ENCODE results near the gene SHISA7. TPM values are rescaled to one million over a fixed set of nuclear protein-coding genes. Genes with fewer than 3 reads are reported as not detected.

SHISA7 gene
- total RNA-seq, 1 donor from 2014 or later = not detected

DNA sequence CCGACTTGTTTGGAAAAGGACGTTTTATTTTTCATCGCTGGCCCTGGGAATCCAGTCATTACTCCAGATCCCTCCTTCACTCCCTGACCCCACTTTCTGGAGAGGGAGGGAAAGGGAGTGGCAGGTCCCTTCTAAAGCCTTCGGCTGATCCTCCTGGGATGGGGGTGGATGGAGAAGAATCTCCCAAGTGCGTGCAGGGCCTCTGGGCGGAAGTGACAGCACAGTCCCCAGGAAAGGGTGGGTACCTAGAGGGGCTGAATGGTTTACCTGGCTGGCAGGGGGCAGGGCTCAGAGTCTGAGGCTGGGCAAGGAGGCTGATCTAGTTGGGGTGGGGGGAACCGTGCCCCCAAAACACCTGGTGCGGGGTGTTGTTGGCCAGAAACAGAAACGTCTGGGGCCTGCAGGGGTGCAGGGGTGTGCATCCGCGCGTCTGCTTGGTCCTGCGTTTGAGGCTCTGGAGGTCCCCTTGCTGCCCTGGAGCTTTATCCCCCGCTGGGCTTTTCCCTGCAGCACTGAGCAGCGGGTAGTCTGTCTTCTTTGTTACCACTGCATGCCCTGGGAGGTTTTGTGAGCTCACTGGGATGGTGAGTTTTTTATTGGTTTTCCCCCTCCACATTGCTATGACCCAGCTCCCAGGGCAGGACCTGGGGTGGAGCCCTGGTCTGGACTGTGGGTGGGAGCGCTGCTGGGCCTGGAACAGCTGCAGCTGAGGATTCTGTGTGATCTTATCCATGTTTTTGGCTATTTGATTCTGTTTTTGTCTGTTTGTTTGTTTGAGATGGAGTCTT, 30.3 kb upstream of the SHISA7 start:
- FAIRE-seq = no peak
- Histone ChIP-seq H3K27me3 (ENCODE audit: control insufficient read depth, insufficient read depth, low read length) (no peaks in the 10 kb centered on the region), H3K36me3 (ENCODE audit: control insufficient read depth, insufficient read depth, low read length) (no peaks in the 10 kb centered on the region), H3K4me3 (ENCODE audit: low read depth, low read length) (no peak overlapping the region)
- TF ChIP-seq CTCF (IDR thresholded peaks at IDR 0.05; ENCODE audit: insufficient read depth, low read length, severe bottlenecking) = no peak
- DNase-seq (ENCODE audit: low read depth) = no peak

- H3K27me3 ChIP-seq (ENCODE audit: control insufficient read depth, insufficient read depth, low read length) = no peaks in the 10 kb centered on the region
- no peak overlapping the region for H3K4me3 ChIP-seq (ENCODE audit: low read depth, low read length)
- TF ChIP-seq CTCF (IDR thresholded peaks at IDR 0.05; ENCODE audit: insufficient read depth, low read length, severe bottlenecking) = no peak
- H3K36me3 ChIP-seq (ENCODE audit: control insufficient read depth, insufficient read depth, low read length) = no peaks in the 10 kb centered on the region
- DNase-seq (ENCODE audit: low read depth) = peak; percentile 60
- FAIRE-seq = no peak
Measured at GRCh38 chr19:55472463-55472862, 29.4 kb upstream of the SHISA7 start.

- Histone ChIP-seq H3K4me3 (ENCODE audit: low read depth, low read length) (no peak overlapping the region), H3K27me3 (ENCODE audit: control insufficient read depth, insufficient read depth, low read length) (no peaks in the 10 kb centered on the region), H3K36me3 (ENCODE audit: control insufficient read depth, insufficient read depth, low read length) (no peaks in the 10 kb centered on the region)
- no peak for TF ChIP-seq CTCF (IDR thresholded peaks at IDR 0.05; ENCODE audit: insufficient read depth, low read length, severe bottlenecking)
- no peak for FAIRE-seq
- DNase-seq (ENCODE audit: low read depth) = no peak
Measured at GRCh38 chr19:55471266-55471665, 28.2 kb upstream of the SHISA7 start.

DNA sequence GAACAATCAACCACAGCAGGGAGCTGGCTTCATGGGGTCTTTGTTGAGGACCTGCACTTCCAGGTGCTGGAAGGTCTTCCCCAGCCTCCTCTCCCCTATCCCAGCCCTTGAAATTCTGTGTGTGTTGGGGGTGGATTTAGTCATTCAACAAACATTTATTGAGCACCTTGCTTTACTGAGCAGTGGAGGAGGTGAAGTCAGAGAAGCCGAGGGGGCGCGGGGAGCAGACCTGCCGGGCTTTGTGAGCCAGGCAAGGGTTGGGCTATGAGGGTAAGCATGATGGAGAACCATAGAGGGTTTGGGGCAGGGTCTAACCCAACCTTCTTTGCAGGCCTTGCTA, 24.9 kb upstream of the SHISA7 start:
- H3K36me3 ChIP-seq (ENCODE audit: control insufficient read depth, insufficient read depth, low read length) = no peaks in the 10 kb centered on the region
- no peaks in the 10 kb centered on the region for H3K27me3 ChIP-seq (ENCODE audit: control insufficient read depth, insufficient read depth, low read length)
- no peak overlapping the region for H3K4me3 ChIP-seq (ENCODE audit: low read depth, low read length)
- FAIRE-seq = no peak
- DNase-seq (ENCODE audit: low read depth) = no peak
- no peak for TF ChIP-seq CTCF (IDR thresholded peaks at IDR 0.05; ENCODE audit: insufficient read depth, low read length, severe bottlenecking)

DNA sequence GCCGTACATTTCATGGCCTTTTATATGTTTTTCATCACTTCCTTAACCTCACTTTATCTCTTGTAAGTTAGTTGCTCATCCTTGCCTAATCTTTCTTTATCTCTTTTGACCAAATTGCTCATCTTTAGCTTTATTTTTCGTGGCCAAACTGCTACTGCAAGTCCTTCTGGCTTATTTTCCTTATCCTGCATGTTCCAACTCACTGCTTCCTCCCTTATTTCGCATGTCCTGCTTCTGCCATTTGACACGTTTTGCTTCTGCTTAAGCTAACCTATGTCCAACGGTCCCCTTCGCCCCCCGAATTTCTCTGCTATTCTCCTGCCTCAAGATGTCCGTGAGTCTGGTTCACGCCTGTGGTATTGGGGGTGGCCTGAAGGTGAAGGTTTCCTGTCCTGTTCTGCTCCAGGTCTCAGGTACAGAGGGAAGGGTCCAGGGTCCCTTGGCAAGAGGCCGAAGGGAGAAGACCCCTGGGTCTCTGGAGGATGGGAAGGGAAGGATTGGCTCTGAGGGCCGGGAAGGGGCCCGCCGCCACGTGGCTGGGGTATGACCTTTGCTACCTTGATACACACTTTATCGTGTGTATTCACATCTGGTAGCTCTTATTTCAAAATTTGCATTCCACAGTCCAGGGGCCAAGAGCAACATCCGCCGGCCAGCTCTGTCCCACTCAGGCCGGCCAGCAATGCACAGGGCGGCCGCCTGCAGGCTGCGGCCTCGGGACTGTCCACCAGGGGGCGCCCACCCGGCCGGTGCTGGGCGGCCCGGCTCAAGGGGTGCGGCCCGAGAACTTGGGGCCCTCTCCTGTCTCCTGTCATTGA, 24.3 kb upstream of the SHISA7 start:
- Histone ChIP-seq H3K27me3 (ENCODE audit: control insufficient read depth, insufficient read depth, low read length) (no peaks in the 10 kb centered on the region), H3K4me3 (ENCODE audit: low read depth, low read length) (no peak overlapping the region), H3K36me3 (ENCODE audit: control insufficient read depth, insufficient read depth, low read length) (no peaks in the 10 kb centered on the region)
- FAIRE-seq (no peak), DNase-seq (ENCODE audit: low read depth) (no peak)
- peak; percentile 95 for TF ChIP-seq CTCF (IDR thresholded peaks at IDR 0.05; ENCODE audit: insufficient read depth, low read length, severe bottlenecking)
